Type B pancreatic cell (in vitro differentiated cells): ENCODE results near the gene NIN. TPM values are rescaled to one million over a fixed set of nuclear protein-coding genes. Genes with fewer than 3 reads are reported as not detected.

ENCODE experiments used
- DNase-seq: peaks from one replicate; pipeline ENCODE4 v3.0.0; 2021; ENCODE audit warnings: mixed read lengths; ENCODE audit not compliant: unreplicated experiment; ENCODE audit errors: extremely low spot score
- H3K27ac Mint-ChIP-seq: 2 replicates; pipeline ENCODE4 v1.8.0; 2021; ENCODE audit warnings: mild to moderate bottlenecking, mixed read lengths
- H3K27me3 Mint-ChIP-seq: 2 replicates; pipeline ENCODE4 v1.8.0; 2021; ENCODE audit warnings: mixed read lengths
- H3K36me3 Mint-ChIP-seq: 2 replicates; pipeline ENCODE4 v1.8.0; 2021; ENCODE audit warnings: mixed read lengths
- H3K4me1 Mint-ChIP-seq: one replicate; pipeline ENCODE4 v1.8.0; 2021; ENCODE audit warnings: mixed read lengths; ENCODE audit not compliant: unreplicated experiment
- H3K4me3 Mint-ChIP-seq: 2 replicates; pipeline ENCODE4 v1.8.0; 2021; ENCODE audit warnings: mild to moderate bottlenecking, mixed read lengths
- H3K9me3 Mint-ChIP-seq: 2 replicates; pipeline ENCODE4 v1.8.0; 2021; ENCODE audit warnings: mixed read lengths
- long read RNA-seq: library from polyadenylated mRNA; unstranded; transcript quantifications from one replicate; pipeline ENCODE4 v2.0.0, GENCODE V29; 2020
- total RNA-seq: library from RNA; stranded (reverse); gene quantifications from 2 replicates; pipeline ENCODE4 v1.2.1, GENCODE V29; 2021; ENCODE audit warnings: low replicate concordance
- TF ChIP-seq, protein P1 (sequence below): fragments of 200-600 bp; sonication (generic); conservative IDR thresholded peaks from 2 replicates; pipeline ENCODE4 v1.5.0; 2021; ENCODE audit warnings: antibody characterized with exemption, mild to moderate bottlenecking

NIN gene, protein sequence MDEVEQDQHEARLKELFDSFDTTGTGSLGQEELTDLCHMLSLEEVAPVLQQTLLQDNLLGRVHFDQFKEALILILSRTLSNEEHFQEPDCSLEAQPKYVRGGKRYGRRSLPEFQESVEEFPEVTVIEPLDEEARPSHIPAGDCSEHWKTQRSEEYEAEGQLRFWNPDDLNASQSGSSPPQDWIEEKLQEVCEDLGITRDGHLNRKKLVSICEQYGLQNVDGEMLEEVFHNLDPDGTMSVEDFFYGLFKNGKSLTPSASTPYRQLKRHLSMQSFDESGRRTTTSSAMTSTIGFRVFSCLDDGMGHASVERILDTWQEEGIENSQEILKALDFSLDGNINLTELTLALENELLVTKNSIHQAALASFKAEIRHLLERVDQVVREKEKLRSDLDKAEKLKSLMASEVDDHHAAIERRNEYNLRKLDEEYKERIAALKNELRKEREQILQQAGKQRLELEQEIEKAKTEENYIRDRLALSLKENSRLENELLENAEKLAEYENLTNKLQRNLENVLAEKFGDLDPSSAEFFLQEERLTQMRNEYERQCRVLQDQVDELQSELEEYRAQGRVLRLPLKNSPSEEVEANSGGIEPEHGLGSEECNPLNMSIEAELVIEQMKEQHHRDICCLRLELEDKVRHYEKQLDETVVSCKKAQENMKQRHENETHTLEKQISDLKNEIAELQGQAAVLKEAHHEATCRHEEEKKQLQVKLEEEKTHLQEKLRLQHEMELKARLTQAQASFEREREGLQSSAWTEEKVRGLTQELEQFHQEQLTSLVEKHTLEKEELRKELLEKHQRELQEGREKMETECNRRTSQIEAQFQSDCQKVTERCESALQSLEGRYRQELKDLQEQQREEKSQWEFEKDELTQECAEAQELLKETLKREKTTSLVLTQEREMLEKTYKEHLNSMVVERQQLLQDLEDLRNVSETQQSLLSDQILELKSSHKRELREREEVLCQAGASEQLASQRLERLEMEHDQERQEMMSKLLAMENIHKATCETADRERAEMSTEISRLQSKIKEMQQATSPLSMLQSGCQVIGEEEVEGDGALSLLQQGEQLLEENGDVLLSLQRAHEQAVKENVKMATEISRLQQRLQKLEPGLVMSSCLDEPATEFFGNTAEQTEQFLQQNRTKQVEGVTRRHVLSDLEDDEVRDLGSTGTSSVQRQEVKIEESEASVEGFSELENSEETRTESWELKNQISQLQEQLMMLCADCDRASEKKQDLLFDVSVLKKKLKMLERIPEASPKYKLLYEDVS (N-terminal part only)
- 30.1 and 40.5 TPM in 2 replicates for total RNA-seq
- long read RNA-seq, partial matches to known transcripts, result 4 of 12 reads
- long read RNA-seq, other reads (novel, unspliced or antisense), result 8 of 12 reads

GRCh38 chr14:50830932-50831725, at the start of gene NIN:
NIN (minus strand) TSS chr14:50831162; CDS start chr14:50822056, 9,106 bp downstream.
- DNase-seq, result peak; percentile 81
- Mint-ChIP-seq H3K4me1 (peaks cover 33% of the 10 kb centered on the region), H3K27ac (peak within 1 kb of the TSS; percentile 80), H3K36me3 (no peaks in the 10 kb centered on the region), H3K9me3 (no peaks in the 10 kb centered on the region), H3K4me3 (peak within 1 kb of the TSS; percentile 94), H3K27me3 (peaks cover 35% of the 10 kb centered on the region)
- TF ChIP-seq, protein P1, sequence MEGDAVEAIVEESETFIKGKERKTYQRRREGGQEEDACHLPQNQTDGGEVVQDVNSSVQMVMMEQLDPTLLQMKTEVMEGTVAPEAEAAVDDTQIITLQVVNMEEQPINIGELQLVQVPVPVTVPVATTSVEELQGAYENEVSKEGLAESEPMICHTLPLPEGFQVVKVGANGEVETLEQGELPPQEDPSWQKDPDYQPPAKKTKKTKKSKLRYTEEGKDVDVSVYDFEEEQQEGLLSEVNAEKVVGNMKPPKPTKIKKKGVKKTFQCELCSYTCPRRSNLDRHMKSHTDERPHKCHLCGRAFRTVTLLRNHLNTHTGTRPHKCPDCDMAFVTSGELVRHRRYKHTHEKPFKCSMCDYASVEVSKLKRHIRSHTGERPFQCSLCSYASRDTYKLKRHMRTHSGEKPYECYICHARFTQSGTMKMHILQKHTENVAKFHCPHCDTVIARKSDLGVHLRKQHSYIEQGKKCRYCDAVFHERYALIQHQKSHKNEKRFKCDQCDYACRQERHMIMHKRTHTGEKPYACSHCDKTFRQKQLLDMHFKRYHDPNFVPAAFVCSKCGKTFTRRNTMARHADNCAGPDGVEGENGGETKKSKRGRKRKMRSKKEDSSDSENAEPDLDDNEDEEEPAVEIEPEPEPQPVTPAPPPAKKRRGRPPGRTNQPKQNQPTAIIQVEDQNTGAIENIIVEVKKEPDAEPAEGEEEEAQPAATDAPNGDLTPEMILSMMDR, result no peak

DNA sequence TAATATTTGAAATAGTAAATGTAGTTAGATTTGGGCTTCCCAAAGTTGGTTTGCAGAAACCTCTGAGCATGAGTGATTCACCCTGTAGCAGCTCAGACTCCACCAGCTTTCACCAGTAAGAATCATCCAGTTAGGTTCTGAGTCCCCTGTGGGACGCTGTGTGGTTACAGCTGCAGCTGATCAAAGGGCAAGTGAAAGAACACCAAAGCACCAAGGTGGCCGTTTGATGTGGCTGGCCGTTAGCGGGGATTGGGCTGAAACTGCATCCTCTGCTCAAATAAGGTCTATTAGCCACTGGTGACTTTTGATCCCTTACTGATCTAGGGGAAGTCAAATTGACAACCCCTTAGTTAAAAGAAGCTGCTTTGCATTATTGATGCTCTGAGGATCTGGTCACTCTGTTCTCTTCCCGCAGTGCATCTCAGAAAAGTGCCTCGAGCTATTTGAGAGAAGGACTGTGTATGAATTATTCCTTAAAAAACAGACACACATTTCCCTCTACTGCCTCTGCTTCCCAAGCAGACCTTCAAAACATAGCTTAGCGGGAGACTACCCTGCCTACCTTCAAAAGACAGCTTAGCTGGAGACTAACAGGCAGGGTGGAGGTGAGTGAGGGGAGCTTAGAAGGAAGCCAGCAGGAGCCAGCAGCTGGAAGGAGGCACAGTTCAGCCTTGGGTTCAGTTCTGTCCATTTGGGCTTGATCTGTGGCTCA, 44.6 kb upstream of the NIN start:
- DNase-seq, result no peak
- TF ChIP-seq, protein P1, result no peak
- Mint-ChIP-seq H3K36me3 (peaks cover 8% of the 10 kb centered on the region), H3K9me3 (no peaks in the 10 kb centered on the region), H3K4me3 (no peak overlapping the region), H3K27ac (no peak overlapping the region), H3K4me1 (peaks cover 15% of the 10 kb centered on the region), H3K27me3 (peaks cover 52% of the 10 kb centered on the region)

DNA sequence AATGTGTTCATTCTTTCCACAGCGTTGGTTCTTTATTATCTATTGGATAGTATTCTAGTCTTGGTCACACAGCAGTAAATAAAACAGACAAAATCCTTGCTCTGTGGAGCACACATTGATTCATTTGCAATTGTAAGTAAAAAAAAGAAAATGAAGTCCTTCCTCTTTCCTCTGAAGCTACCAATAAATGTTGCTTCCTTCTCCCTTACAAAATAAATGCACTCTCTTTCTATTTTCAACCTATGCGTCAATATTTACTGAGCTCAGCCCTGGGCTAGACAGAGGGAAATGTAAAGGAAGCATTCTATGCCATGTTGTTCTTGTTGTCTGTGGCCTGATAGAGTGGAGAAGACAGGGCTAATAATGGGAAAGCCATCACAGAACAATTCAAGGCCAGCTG, 43.8 kb upstream of the NIN start:
- peak overlapping the region; percentile 1 for H3K4me3 Mint-ChIP-seq
- no peak for DNase-seq
- peaks cover 57% of the 10 kb centered on the region for H3K27me3 Mint-ChIP-seq
- TF ChIP-seq, protein P1, result no peak
- no peak overlapping the region for H3K27ac Mint-ChIP-seq
- H3K36me3 Mint-ChIP-seq, result peaks cover 8% of the 10 kb centered on the region
- H3K9me3 Mint-ChIP-seq, result peaks cover 4% of the 10 kb centered on the region
- H3K4me1 Mint-ChIP-seq, result peaks cover 15% of the 10 kb centered on the region

GRCh38 chr14:50871914-50872732, 41.2 kb upstream of the NIN start, which contains the start of gene ABHD12B:
ABHD12B (plus strand) TSS chr14:50872053; CDS start chr14:50872175, 122 bp downstream.
- H3K36me3 Mint-ChIP-seq, result peaks cover 8% of the 10 kb centered on the region

More at GRCh38 chr14:50871914-50872732, 41.2 kb upstream of the NIN start, which contains the start of gene ABHD12B:
- no peak within 1 kb of the TSS for H3K27ac Mint-ChIP-seq
- H3K4me1 Mint-ChIP-seq, result peaks cover 15% of the 10 kb centered on the region
- H3K4me3 Mint-ChIP-seq, result peak within 1 kb of the TSS; percentile 73
- peaks cover 57% of the 10 kb centered on the region for H3K27me3 Mint-ChIP-seq
- DNase-seq, result no peak
- H3K9me3 Mint-ChIP-seq, result peaks cover 4% of the 10 kb centered on the region
- TF ChIP-seq, protein P1, result no peak
